T-helper 2 cell (primary cell): Measurements from ENCODE around the gene DCTN5.
A peak's percentile ranks its signal among the peaks of the same experiment; 100 is the strongest.

Experiments
- DNase-seq, 5 experiments: peaks; one replicate each; pipeline versions ENCODE4 v3.0.0 to v3.0.0-alpha.2; 2012 to 2022

Gene DCTN5

GRCh38 chr16:23663918-23664317, 22.7 kb downstream of the DCTN5 start:
- DNase-seq = no peak

GRCh38 chr16:23666571-23667354, 25.5 kb downstream of the DCTN5 start:
- no peak for DNase-seq

- no peak for DNase-seq
Measured at GRCh38 chr16:23667355-23667659, 26.0 kb downstream of the DCTN5 start.

GRCh38 chr16:23668225-23668624, 27.0 kb downstream of the DCTN5 start:
- no peak for DNase-seq

- no peak for DNase-seq
Measured at GRCh38 chr16:23668873-23669272, 27.6 kb downstream of the DCTN5 start.

- DNase-seq = peak in 2 of 5 experiments; percentile 16 to 90
Measured at GRCh38 chr16:23670137-23670776, 29.0 kb downstream of the DCTN5 start.

- no peak for DNase-seq
Measured at GRCh38 chr16:23673971-23674614, 32.8 kb downstream of the DCTN5 start.

GRCh38 chr16:23676924-23677480, 35.7 kb downstream of the DCTN5 start:
- DNase-seq = no peak

GRCh38 chr16:23678430-23679273, 37.4 kb downstream of the DCTN5 start, which contains the start of gene PLK1:
PLK1 (plus strand) TSS chr16:23678889; CDS start chr16:23678933, 44 bp downstream.
- DNase-seq = peak; percentile 49 to 90 (median 57)

- DNase-seq = peak in 1 of 5 experiments; percentile 44
Measured at GRCh38 chr16:23679274-23679985, 38.2 kb downstream of the DCTN5 start.

- peak in 1 of 5 experiments; percentile 15 for DNase-seq
Measured at GRCh38 chr16:23679986-23680336, 38.7 kb downstream of the DCTN5 start.

- no peak for DNase-seq
Measured at GRCh38 chr16:23682181-23682580, 40.9 kb downstream of the DCTN5 start.

- DNase-seq = no peak
Measured at GRCh38 chr16:23683487-23683886, 42.2 kb downstream of the DCTN5 start.

GRCh38 chr16:23687034-23687808, 46.0 kb downstream of the DCTN5 start:
- no peak for DNase-seq

- no peak for DNase-seq
Measured at GRCh38 chr16:23689442-23690187, 48.3 kb downstream of the DCTN5 start.

GRCh38 chr16:23690771-23691482, 49.7 kb downstream of the DCTN5 start:
- no peak for DNase-seq

GRCh38 chr16:23691483-23692189, 50.4 kb downstream of the DCTN5 start:
- no peak for DNase-seq

GRCh38 chr16:23692190-23692837, 51.0 kb downstream of the DCTN5 start:
- no peak for DNase-seq

GRCh38 chr16:23694265-23694643, 53.0 kb downstream of the DCTN5 start:
- DNase-seq = no peak
